GM18526 (cell line): ENCODE data around the gene SF1.

Experiments
- POLR2A ChIP-seq: IDR thresholded peaks from 3 replicates; pipeline ENCODE4 v1.6.1; 2011; ENCODE audit not compliant: insufficient read length; ENCODE audit errors: extremely low read depth

The SF1 gene

GRCh38 chr11:64721359-64721699 is 57.0 kb downstream of the SF1 start:
- no peak for TF ChIP-seq POLR2A

GRCh38 chr11:64720640-64721358 is 57.5 kb downstream of the SF1 start:
- no peak for TF ChIP-seq POLR2A

- TF ChIP-seq POLR2A: no peak
These were observed 58.2 kb downstream of the SF1 start for GRCh38 chr11:64720167-64720566.

DNA sequence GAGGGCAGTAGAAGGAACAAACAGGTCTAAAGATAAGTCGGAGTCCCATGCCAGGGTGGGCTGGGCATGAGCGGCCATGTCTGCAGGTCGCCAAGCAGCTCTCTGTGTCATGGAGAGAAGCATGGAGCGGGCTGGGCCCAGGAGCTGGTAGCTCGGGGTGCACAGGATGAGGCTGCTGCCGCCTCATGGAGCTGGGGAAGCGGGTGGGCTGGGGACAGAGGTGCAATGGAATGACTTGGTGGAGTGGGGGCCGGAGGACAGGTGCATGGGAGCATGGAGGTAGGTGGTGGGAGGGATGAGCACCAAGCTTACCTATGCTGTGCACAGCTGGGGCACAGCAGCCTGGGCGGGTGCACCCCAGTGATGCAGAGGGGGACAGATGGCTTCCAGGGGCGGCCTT is 58.9 kb downstream of the SF1 start:
- no peak for TF ChIP-seq POLR2A

DNA sequence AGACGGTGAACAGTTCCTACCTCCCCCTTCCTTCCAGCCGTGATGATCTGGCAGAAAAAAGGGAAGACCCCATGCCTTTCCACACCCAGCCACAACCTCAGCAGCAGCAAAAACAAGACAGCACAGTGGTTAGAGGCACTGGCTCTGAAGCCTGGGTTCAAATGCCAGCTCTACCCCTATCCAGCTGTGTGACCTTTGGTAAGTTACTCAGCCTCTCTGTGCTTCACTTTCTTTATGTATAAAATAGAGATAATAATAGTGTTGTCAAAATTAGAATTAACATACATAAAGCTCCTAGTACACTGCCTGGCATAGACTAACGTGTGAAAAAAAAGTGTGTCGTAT is 59.6 kb downstream of the SF1 start:
- no peak for TF ChIP-seq POLR2A

GRCh38 chr11:64718084-64718779 is 60.1 kb downstream of the SF1 start:
- no peak for TF ChIP-seq POLR2A

GRCh38 chr11:64717268-64717578 is 61.1 kb downstream of the SF1 start:
- TF ChIP-seq POLR2A: no peak

GRCh38 chr11:64716473-64717267 is 61.7 kb downstream of the SF1 start:
- TF ChIP-seq POLR2A: no peak

DNA sequence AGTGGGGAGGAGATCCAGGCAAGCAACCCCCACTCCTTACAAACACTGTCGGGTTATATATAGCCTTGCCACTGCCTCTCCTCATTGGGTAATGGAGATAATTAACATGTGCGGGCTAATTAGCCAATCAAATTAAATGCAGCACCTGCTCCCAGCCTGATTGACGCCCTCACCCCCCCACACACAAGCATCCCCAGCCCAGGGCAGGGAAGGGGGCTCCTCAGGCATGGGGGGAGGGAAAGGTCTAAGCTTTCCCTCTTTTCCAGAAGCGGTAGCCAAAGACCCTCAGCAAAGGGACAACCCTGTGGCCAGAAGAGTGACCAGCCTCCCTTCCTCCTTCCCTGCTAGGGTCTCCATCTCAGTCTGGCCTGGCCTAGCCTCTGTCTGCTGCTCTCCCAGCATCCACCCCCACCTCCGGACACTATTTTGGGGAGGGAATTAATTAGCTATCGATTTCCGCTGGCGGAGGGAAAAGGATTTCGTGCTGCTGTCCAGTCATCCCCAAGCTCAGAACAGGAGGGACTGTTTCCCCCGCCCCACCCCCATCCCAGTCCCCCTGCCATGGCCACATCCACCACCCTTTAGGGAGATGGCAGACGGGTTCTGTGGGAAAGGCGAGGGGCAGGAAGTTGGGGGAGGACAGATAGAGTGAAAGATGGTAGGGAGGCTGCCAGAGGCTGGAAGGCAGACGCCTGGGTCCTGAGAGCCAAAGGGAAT is 62.4 kb downstream of the SF1 start:
- TF ChIP-seq POLR2A: no peak

- TF ChIP-seq POLR2A: no peak
These were observed 63.2 kb downstream of the SF1 start for GRCh38 chr11:64715110-64715509.

DNA sequence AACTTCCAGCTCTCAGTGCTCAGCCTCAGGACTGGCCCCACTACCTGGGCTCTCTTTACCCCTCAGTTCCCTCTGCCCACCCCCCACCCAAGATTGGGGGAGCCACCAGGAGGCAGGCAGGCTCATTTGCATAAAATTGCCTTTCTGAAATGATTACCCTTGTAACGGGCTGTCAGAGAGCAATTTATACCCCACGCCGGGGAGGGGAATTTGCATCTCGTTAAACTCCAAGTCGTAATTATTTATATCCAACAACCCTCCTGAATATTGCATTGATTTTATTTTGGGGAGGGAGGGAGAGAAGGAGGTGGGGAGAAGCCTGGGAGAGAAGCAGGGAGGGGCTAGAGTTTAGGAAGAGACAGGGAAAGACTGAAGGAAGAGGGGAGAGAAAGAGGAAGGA is 63.7 kb downstream of the SF1 start:
- TF ChIP-seq POLR2A: no peak
